Measurements from ENCODE around the gene PPM1E. TPM values are rescaled to one million over a fixed set of nuclear protein-coding genes. Genes with fewer than 3 reads are reported as not detected.
"Not testable (repeated sequence)": the region's sequence is repeated elsewhere in the genome, so short reads cannot be mapped to it uniquely, and the experiment has no call there.

Gene PPM1E
- total and polyA plus RNA-seq, 2 experiments from 2014 or later, result not detected

DNA sequence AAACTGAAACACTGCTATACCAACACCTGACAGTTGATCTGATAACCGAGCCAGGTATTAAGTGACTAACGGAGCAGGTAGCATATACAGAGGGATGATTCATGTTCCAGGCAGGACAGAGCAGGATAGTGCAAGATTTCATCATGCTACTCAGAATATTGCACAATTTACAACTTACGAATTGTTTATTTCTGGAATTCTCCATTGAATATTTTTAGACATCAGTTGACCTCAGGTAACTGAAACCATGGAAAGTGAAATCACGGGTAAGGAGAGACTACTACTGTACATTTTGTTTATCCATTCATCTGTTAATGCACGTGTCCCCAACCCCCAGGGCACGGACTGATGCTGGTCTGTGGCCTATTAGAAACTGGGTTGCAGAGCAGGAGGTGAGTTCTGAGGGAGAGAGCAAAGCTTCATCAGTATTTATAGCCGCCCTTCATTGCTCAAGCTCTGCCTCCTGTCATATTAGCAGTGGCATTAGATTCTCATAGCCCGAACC is 14.5 kb upstream of the PPM1E start:
- H2AFZ ChIP-seq, result no peak overlapping the region; the same call in 1 of the 2 replicates
- no peak overlapping the region for H3K9ac ChIP-seq
- no peaks in the 10 kb centered on the region for H3K4me1 ChIP-seq (ENCODE audit: insufficient read depth)
- H3F3A ChIP-seq (ENCODE audit: insufficient read depth), result no peaks in the 10 kb centered on the region
- no peak for TF ChIP-seq EZH2 (IDR thresholded peaks at IDR 0.05; ENCODE audit: insufficient read depth, poor library complexity, severe bottlenecking)
- no peak for TF ChIP-seq EZH2phosphoT487 (IDR thresholded peaks at IDR 0.05; ENCODE audit: insufficient read depth, low read depth)
- no peak overlapping the region for H3K4me2 ChIP-seq (ENCODE audit: unreplicated experiment)
- no peaks in the 10 kb centered on the region for H3K9me3 ChIP-seq (ENCODE audit: low read depth)
- no peak overlapping the region for H3K27ac ChIP-seq
- in situ Hi-C loops (cut with MboI), result no loop called here
- H4K20me1 ChIP-seq (ENCODE audit: insufficient read depth), result no peaks in the 10 kb centered on the region
- 70 to 77% methylated on average over 8 of the region's 8 CpGs for WGBS, 2 experiments (ENCODE audit: low coverage in 1 of 2, low lambda C conversion rate in 2 of 2, missing lambda C conversion rate in 2 of 2)
- no peaks in the 10 kb centered on the region for H3K9me2 ChIP-seq (ENCODE audit: insufficient read depth)
- no peak overlapping the region for H3K4me3 ChIP-seq
- no peaks in the 10 kb centered on the region for H3K27me3 ChIP-seq (replicated peaks; ENCODE audit: insufficient read depth)
- no peaks in the 10 kb centered on the region for H3K36me3 ChIP-seq (ENCODE audit: low read depth)
- peak; percentile 46 for DNase-seq
- no peaks in the 10 kb centered on the region for H3K79me2 ChIP-seq (ENCODE audit: insufficient read depth)

- DNase-seq, result no peak
- H3K4me2 ChIP-seq (ENCODE audit: unreplicated experiment), result no peak overlapping the region
- in situ Hi-C loops (cut with MboI), result no loop called here
- no peaks in the 10 kb centered on the region for H3K79me2 ChIP-seq (ENCODE audit: insufficient read depth)
- no peaks in the 10 kb centered on the region for H4K20me1 ChIP-seq (ENCODE audit: insufficient read depth)
- no peaks in the 10 kb centered on the region for H3K9me3 ChIP-seq (ENCODE audit: low read depth)
- TF ChIP-seq EZH2phosphoT487 (IDR thresholded peaks at IDR 0.05; ENCODE audit: insufficient read depth, low read depth), result no peak
- no peak for TF ChIP-seq EZH2 (IDR thresholded peaks at IDR 0.05; ENCODE audit: insufficient read depth, poor library complexity, severe bottlenecking)
- no peaks in the 10 kb centered on the region for H3K36me3 ChIP-seq (ENCODE audit: low read depth)
- no peak overlapping the region for H3K4me3 ChIP-seq
- H3K27me3 ChIP-seq (replicated peaks; ENCODE audit: insufficient read depth), result no peaks in the 10 kb centered on the region
- no peak overlapping the region for H3K9ac ChIP-seq
- no peaks in the 10 kb centered on the region for H3F3A ChIP-seq (ENCODE audit: insufficient read depth)
- 6 to 12% methylated on average over 1 of the region's 1 CpG for WGBS, 2 experiments (ENCODE audit: low coverage in 1 of 2, low lambda C conversion rate in 2 of 2, missing lambda C conversion rate in 2 of 2)
- no peaks in the 10 kb centered on the region for H3K9me2 ChIP-seq (ENCODE audit: insufficient read depth)
- no peak overlapping the region for H3K27ac ChIP-seq
- no peak overlapping the region for H2AFZ ChIP-seq
- H3K4me1 ChIP-seq (ENCODE audit: insufficient read depth), result no peaks in the 10 kb centered on the region
These were observed 8.0 kb upstream of the PPM1E start for GRCh38 chr17:58747674-58748073.

GRCh38 chr17:58749627-58750026 is 6.0 kb upstream of the PPM1E start:
- DNase-seq; H2AFZ ChIP-seq; H3K9ac ChIP-seq; in situ Hi-C loops (cut with MboI); H3K9me2 ChIP-seq (ENCODE audit: insufficient read depth); H3K36me3 ChIP-seq (ENCODE audit: low read depth); H3K4me1 ChIP-seq (ENCODE audit: insufficient read depth); H3K27ac ChIP-seq; H4K20me1 ChIP-seq (ENCODE audit: insufficient read depth); H3K79me2 ChIP-seq (ENCODE audit: insufficient read depth); H3K27me3 ChIP-seq (replicated peaks; ENCODE audit: insufficient read depth); H3K4me3 ChIP-seq; H3K4me2 ChIP-seq (ENCODE audit: unreplicated experiment); H3K9me3 ChIP-seq (ENCODE audit: low read depth); H3F3A ChIP-seq (ENCODE audit: insufficient read depth): not testable (repeated sequence)

DNA sequence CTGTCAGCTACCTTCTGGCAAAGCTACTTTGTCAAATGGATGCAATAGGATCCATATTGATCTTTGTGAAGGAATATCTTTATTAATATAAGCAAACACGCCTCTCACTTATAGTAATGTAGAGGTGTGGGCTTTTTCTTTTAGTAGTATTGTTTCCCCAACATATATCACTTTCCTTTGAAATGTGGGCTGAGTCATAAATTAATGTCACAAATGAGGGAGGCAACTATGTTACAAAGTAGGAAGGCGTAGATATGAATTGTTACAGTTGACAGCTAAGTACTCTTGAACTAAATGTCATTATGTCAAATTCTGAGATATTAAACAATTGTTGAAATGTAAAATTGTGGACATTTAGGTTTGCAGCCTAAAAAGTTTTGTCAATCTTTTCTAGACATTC is 2.6 kb upstream of the PPM1E start:
- Histone ChIP-seq H4K20me1 (ENCODE audit: insufficient read depth) (no peaks in the 10 kb centered on the region), H3K4me1 (ENCODE audit: insufficient read depth) (0 out of 2 replicates have a peak, but pooled peaks cover 6% of the 10 kb centered on the region), H3F3A (ENCODE audit: insufficient read depth) (no peaks in the 10 kb centered on the region), H3K9me2 (ENCODE audit: insufficient read depth) (no peaks in the 10 kb centered on the region), H3K9ac (no peak overlapping the region), H3K4me2 (ENCODE audit: unreplicated experiment) (no peak overlapping the region), H3K36me3 (ENCODE audit: low read depth) (no peaks in the 10 kb centered on the region), H3K4me3 (no peak overlapping the region), H3K27ac (no peak overlapping the region), H2AFZ (no peak overlapping the region), H3K27me3 (replicated peaks; ENCODE audit: insufficient read depth) (peaks cover 36% of the 10 kb centered on the region), H3K9me3 (ENCODE audit: low read depth) (no peaks in the 10 kb centered on the region), H3K79me2 (ENCODE audit: insufficient read depth) (no peaks in the 10 kb centered on the region)
- in situ Hi-C loops (cut with MboI), result no loop called here
- no peak for TF ChIP-seq EZH2phosphoT487 (IDR thresholded peaks at IDR 0.05; ENCODE audit: insufficient read depth, low read depth)
- TF ChIP-seq EZH2 (IDR thresholded peaks at IDR 0.05; ENCODE audit: insufficient read depth, poor library complexity, severe bottlenecking), result no peak
- no peak for DNase-seq
- 59 to 67% methylated on average over 2 of the region's 2 CpGs for WGBS, 2 experiments (ENCODE audit: low coverage in 1 of 2, low lambda C conversion rate in 2 of 2, missing lambda C conversion rate in 2 of 2)

GRCh38 chr17:58755269-58755576 is 431 bp upstream of the PPM1E start:
- no peaks in the 10 kb centered on the region for H3K9me2 ChIP-seq (ENCODE audit: insufficient read depth)
- H3K27me3 ChIP-seq (replicated peaks; ENCODE audit: insufficient read depth), result peaks cover 56% of the 10 kb centered on the region
- in situ Hi-C loops (cut with MboI), result no loop called here
- H3F3A ChIP-seq (ENCODE audit: insufficient read depth), result no peaks in the 10 kb centered on the region
- no peaks in the 10 kb centered on the region for H3K9me3 ChIP-seq (ENCODE audit: low read depth)
- 0 out of 2 replicates have a peak, but pooled peaks cover 6% of the 10 kb centered on the region for H3K4me1 ChIP-seq (ENCODE audit: insufficient read depth)
- peak overlapping the region; percentile 74 for H3K4me3 ChIP-seq
- TF ChIP-seq EZH2 (IDR thresholded peaks at IDR 0.05; ENCODE audit: insufficient read depth, poor library complexity, severe bottlenecking) (no peak), EZH2phosphoT487 (IDR thresholded peaks at IDR 0.05; ENCODE audit: insufficient read depth, low read depth) (no peak)
- H4K20me1 ChIP-seq (ENCODE audit: insufficient read depth), result no peaks in the 10 kb centered on the region
- H3K36me3 ChIP-seq (ENCODE audit: low read depth), result no peaks in the 10 kb centered on the region
- H3K4me2 ChIP-seq (ENCODE audit: unreplicated experiment), result peak overlapping the region; percentile 96
- WGBS, 2 experiments (ENCODE audit: low coverage in 1 of 2, low lambda C conversion rate in 2 of 2, missing lambda C conversion rate in 2 of 2), result 46 to 48% methylated on average over 2 of the region's 2 CpGs
- no peak overlapping the region for H3K27ac ChIP-seq
- peak overlapping the region; percentile 81; the same call in 1 of the 2 replicates for H2AFZ ChIP-seq
- DNase-seq, result no peak
- no peaks in the 10 kb centered on the region for H3K79me2 ChIP-seq (ENCODE audit: insufficient read depth)
- no peak overlapping the region for H3K9ac ChIP-seq
